NCI-H82 treated with DMSO at 0.1 percent for 48 hours (cell line): ENCODE measurements around the gene CCM2.
"Not testable (repeated sequence)": the region's sequence is repeated elsewhere in the genome, so short reads cannot be mapped to it uniquely, and the experiment has no call there.

Experiments
- DNase-seq: peaks from one replicate; lab custom pipeline; 2025; ENCODE audit not compliant: unreplicated experiment; lab: John Stamatoyannopoulos, UW

CCM2 gene

DNA sequence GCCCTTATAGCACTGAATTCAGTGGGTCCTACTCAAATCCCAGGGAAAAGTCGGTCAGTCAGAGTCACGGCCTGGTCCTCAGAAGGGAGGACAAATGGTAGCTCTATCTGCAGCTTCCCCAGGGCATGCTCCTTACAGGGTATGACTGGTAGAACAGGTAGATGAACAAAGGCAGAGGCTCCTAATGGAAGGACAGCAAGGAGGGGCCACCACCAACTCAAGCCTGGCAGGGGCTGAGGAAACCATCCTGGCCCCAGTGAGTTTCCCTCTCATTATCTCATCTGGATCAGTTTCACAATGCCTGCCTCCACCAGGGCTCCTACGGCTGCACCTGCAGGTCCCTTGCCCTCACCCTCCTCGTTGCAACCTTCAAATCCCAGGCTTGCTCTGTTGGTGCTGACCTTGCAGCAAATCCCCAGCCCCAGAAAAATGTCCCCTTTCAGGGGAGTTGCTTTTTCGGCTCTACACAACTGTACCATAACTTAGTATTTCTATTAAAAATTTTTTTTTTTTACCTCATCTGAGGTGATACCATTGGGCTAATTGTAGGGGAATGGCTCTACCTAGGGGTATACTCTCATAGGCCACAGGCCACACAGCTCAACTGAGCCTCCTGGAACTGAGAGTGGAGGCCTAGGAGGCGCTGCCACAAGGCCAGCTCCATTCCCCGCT, 18.8 kb upstream of the CCM2 start:
- DNase-seq = no peak

DNA sequence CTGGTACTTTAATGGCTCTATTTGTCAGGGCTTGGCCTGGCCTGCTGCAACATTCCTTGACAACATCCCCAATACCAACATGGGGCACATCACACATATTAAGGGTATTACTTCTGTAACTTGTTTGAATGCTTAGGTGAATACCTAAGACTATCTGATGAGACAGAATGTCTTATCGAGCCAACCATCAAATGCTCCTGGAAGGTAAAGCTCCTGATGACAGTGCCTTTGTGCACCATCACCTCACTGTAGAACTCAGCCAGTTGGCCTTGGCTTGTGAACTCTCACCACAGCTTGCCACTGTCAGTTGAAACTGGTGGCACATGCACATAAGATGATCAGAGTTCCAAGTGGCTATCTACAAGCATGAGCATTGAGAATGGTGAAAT, 17.5 kb upstream of the CCM2 start:
- DNase-seq = no peak

DNA sequence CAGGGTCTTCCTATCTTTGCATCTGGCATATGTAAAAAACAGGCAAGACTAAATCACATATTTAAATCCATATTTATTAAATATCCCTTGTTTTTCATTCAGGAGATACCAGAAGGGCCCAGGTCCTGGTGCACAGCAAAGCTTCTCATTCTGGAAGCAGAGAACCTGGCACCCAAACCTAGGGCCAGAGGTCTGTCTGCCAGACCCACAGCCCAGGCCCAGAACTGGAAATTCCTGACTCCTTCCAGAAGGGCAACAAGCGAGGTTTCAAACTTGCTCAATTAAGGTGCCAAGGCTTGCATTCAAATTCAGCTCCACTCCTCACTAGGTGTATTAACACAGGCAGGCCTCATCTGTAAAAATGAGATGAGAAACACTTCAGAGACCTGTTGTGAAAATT, 17.0 kb upstream of the CCM2 start:
- DNase-seq = no peak

DNA sequence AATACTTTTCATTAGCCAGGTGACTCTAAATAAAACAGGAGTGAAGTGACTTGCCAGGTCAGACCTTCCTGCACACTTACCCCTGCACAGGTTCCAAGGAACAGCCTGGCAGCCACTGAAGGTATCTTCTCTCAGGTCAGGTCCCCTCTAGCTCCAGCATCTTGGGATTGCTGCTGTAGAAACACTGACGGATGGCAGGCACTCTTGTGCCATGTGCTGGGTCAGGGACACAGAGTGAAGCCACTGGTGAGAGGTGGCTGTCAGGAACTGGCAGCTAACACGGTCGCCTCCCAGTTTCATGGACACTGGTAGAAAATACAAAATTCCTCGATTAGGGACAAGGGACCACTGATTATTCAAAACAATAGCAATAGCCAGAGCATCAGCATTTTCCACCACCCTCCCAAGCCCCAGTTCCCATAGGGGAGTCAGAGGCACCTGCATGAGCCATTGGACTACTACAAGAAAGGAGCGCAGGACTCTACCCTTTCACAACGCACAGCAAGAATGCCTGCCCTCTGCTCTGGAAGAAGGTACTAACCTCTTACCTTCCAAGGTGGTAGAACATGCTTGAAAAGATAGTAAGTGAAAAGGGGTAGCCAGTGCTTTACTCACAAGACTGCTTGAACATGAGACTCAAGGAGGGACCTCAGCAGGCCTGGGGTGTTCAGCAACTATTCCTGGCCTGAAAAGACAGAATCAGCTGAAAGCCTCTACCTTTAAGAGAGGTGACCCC, 16.1 kb upstream of the CCM2 start:
- DNase-seq = no peak

DNA sequence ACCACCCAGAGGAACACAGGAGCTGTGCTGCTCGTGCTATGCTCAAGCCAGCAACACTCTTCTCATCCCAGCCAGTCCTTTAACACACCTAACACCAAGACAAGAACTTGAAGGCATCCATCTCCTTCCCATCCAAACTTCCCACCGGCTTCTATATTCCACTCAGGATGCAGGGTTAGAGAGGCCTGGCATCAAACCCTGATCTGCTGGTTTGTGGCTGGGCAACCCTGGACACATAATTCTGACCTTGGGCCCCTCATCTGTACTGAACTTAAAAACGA, 15.6 kb upstream of the CCM2 start:
- DNase-seq = no peak

DNA sequence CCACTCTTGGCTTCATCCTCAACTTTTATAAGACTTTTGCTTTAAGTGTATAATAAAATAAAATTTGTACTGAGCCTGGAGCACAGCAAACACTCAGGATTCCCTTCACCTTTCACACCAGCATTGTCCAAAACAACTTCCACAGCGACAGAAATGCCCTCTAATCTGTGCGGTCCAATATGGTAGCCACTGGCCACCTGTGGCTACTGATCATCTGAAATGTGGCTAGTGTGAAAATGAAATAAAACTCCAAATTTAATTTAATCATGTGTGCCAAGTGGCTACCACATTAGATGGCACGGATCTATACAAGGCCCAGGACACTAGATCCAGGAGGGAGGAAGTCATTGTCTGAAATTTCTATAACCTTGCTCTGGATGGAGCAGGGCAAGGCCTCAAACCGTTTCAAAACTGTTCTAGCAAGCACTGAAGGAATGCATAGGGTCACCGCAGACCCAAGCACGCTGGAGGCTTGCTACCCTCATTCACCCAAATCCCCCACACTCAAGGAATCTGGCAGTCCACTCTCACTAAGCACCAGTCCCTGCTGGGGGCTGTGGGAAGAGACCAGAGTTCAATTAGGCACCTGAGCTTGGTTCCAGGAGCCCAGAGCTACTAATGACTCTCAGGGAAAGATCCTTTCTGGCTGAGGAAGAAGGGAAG, 14.8 kb upstream of the CCM2 start:
- DNase-seq = no peak

DNA sequence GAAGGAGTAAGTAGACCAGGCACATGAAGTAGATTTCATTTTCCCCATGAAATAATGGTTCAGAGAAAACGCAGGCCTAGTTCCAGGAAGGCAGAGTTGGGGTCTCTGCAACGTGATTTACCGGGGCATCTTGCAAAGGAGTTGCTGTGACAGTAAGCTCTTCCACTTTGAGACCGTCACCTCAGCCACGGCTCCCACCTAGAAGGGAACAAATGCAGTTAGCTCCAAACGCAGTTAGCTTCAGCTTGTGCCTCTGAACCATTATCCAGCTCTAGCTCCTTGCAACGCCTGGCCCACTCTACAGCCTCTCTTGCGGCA, 14.1 kb upstream of the CCM2 start:
- no peak for DNase-seq

DNA sequence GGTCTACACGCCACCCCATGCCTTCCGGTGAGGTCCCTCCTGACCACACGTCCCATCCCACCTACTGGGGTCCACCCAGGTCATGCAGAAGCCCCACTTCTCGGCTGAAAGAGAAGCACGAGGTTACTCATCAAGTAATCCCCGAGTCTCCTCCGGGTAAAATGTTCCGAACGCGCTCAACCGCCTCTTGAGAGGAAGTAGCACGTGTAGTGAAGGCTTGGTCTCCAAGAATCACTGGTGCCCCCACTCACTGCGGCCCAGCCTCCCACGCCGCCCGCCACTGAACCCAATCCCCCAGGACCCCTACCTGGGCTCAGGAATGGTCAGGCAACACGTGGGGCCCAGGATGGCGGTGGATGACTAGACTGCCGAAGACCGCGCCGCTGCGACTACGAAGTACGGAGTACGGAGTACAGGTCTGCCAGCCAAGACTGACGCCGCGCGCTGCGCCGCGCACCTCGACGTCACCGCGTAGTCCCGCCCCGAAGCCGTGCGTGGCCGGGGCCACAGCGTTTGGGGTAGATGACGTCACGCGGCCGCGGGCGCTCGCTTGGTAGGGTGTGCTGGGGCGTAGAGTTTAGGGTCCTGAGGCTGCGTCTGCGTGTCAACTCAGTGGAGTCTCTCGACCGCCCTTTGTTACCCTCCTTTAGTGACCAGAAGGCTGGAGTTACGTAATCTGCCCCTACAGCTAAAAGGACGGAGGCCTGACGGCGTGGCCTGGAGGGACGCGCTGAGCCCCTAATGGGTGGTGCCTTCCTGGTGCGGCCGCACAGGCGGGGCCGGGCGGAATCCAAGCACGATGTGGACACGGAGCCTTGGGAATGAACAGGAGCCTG, 13.6 kb upstream of the CCM2 start:
- peak; percentile 76 for DNase-seq

DNA sequence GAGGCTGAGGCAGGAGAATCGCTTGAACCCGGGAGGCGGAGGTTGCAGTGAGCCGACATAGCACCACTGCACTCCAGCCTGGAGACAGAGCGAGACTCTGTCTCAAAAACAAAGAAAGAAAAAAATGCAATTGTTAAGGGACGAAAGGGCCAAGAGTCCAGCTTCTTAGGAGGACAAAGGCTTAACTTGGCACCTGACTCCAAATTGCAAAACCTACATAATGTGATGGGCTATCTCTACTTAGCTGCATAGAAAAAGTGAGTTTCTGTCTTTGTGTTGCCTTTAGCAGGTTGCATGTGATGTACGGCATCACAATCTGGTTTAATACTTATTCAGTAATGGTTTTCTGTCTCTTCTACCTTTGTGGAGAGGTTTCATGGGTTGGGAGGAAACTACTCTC, 12.5 kb upstream of the CCM2 start:
- no peak for DNase-seq

DNA sequence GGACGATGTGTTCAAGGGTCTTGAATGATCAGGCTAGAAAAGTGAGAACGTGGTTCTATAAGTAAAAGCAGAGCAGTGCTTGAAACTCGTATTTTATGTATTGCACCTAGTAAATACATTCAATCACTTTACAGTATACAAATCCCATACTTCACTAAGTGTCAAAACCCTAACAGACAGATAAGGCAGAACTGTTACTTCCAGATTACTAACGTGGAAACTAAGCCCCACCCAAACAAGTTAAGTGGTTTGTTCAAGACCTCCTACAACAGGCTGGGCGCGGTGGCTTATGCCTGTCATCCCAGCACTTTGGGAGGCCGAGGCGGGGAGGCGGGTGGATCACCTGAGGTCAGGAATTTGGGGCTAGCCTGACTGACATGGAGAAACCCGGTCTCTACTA, 12.0 kb upstream of the CCM2 start:
- no peak for DNase-seq

DNA sequence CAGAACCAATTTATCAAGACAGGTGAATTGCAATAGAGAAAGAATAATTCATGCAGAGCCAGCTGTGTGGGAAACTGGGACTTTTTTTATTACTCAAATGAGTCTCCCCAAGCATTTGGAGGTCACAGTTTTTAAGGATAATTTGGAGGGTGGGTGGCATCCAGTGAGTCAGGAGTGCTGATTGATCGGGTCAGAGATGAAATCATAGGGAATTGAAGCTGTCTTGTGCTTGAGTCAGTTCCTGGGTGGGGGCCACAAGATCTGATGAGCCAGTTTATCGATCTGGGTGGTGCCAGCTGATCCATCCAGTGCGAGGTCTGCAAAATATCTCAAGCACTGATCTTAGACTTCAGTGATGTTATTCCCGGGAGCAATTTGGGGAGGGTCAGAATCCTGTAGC, 11.3 kb upstream of the CCM2 start:
- no peak for DNase-seq

DNA sequence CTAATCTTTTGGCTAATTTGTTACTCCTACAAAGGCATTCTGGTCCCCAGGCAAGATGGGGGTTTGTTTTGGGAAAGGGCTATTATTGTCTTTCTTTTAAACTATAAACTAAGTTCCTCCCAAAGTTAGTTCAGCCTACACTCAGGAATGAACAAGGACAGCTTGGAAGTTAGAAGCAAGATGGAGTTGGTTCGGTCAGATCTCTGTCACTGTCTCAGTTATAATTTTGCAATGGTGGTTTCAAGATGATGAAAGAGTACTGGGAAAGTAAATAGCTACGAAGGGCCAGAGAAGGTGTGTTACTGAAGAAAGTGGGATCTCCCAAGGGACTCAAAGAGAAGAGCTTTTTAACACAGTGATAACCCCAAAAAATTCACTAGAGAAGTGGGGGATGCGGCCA, 10.9 kb upstream of the CCM2 start:
- DNase-seq = no peak

DNA sequence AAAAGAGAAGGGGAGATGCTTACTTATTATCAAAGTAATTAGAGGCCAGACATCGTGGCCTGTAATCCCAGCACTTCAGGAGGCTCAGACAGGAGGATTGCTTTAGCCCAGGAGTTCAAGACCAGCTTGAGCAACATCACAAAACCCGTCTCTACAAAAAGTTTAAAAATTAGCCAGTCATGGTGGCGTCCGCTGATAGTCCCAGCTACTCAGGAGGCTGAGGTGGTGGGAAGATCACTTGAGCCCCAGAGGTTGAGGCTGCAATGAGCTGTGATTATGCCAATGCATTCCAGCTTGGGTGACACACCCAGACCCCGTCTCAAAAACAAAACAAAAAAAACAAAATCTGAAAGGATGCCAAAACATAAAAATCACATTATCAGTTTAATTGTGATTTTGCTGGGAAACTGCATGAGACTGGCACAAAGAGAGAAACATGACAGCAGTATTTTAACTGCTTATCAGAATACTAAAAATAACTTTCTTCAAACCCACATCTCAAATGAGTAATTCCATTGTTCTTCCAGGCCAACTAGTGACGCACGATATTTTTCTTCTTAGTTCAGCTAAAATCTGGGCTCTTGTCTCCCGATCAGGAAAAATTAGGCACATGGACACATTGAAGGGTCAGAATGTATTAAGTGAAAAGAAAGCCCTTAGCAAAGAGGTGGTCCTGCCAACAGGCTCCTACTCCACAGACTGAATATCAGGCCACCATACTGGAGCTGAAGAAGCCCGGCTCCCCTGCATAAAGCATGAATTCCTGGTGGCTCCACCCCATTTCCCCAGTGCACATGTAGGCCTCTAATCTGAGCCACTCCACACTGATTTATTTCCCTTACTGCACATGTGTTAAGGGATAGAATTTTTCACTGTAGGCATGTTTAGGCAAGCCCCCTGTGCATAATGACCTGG, 9.6 kb upstream of the CCM2 start:
- DNase-seq = no peak

DNA sequence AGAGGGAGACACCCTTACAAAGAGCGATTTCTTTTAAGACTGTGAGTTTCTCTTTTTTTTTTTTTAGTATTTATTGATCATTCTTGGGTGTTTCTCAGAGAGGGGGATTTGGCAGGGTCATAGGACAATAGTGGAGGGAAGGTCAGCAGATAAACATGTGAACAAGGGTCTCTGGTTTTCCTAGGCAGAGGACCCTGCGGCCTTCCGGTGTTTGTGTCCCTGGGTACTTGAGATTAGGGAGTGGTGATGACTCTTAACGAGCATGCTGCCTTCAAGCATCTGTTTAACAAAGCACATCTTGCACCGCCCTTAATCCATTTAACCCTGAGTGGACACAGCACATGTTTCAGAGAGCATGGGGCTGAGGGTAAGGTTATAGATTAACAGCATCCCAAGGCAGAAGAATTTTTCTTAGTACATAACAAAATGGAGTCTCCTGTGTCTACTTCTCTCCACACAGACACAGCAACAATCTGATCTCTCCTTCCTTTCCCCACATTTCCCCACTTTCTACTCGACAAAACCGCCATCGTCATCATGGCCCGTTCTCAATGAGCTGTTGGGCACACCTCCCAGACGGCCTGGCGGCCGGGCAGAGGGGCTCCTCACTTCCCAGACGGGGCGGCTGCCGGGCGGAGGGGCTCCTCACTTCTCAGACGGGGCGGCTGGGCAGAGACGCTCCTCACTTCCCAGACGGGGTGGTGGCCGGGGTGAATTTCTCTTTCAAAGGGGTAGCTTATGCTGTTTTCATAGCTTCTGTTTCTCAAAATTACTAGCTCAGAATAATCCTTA, 7.8 kb upstream of the CCM2 start:
- DNase-seq = not testable (repeated sequence)

DNA sequence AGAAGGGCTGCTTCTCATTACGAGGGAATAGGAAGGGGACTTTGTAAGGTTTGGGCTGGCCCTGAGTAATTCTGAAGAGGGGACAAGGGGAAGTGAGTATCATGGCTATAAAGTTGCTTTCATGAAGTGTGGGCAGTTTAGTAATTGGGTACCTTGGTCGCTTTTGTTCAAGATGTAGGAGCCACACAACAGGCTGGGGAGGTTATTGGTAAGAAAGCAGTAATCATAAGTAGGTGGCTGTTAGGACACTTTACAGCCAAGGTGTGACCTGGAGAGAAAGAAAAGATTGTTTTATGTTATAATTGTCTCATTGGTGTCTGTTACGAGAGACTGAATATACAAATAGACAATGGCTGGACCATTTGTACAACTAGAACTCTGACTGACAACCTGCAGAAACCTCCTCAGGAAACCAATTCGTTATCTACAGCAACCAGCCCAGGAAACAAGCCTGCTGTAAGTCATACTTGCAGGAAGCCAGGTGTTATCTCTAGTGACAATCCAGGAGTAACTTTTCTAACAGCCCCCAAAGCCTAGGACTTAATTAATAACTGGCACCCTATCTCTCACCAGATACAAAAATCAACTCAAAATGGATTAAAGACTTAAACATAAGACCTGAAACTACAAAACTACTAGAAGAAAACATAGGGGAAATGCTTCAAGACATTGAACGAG, 5.0 kb upstream of the CCM2 start:
- no peak for DNase-seq

DNA sequence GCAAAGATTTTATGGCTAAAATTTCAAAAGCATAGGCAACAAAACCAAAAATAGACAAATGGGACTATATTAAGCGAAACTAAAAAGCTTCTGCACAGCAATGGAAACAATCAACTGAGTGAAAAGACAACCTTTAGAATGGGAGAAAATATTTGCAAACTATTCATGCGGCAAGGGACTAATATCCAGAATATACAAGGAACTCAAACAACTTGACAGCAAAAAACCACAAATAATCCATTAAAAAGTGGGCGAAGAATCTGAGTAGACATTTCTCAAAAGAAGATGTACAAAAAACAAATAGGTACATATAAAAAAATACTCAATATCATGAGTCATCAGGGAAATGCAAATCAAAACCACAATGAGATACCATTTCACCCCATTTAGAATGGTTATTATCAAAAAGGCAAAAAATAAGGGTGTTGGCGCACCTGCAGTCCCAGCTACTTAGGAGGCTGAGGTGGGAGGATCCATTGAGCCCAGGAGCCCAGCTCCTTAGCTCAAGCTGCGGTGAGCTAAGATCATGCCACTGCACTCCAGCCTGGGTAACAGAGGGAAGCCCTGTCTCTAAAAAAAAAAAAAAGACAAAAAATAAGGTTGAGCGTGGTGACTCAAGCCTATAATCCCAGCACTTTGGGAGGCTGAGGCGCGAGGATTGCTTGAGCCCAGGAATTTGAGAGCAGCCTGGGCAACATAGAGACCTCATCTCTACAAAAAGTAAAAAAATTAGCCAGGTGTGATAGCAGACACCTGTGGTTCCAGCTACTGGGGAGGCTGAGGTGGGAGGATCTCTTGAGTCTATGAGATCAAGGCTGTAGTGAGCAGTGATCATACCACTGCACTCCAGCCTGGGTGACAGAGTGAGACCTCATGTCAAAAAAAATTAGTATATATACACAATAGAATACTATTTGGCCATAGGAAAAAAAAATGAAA, 4.2 kb upstream of the CCM2 start:
- no peak for DNase-seq

DNA sequence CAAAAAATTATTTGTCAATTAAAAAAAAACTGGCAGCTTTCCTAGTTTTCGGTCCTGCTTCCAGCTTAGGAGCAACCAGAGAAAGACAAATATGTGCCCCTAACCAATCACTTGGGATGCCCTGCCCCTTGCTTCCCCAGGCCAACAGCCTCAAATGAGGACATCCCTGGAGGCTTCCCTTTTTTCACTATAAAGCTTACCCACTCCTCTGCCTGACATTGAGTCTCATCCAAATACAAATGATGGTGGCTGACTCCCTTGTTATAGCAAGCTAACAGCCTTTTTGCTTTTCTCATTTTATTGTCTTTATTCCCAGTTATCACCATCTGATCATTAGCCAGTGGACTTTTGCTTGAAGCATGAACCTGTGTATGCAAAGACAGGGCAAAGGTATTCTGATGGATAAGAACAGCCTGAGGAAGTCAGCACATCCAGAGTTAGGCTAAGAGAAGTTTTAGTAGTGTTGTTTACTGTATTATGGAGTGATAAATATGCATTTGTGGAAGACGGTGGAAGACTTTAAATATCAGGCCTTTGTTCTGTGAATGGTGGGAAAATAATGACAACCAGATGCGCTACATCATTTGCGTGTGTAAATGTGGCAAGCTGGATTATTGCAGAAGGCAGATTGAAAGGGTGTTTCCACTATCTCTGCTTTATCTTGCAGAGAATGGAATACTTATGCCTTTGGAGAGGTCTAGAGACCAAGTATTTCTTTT, 1.7 kb upstream of the CCM2 start:
- DNase-seq = no peak
